HK-2 (cell line): ENCODE results near the gene FAM13B.

Experiments used
- DNase-seq: peaks from one replicate; pipeline ENCODE4 v3.0.0-alpha.2; 2018; ENCODE audit not compliant: unreplicated experiment

FAM13B gene

GRCh38 chr5:137901011-137901817 is 131.7 kb downstream of the FAM13B start:
- DNase-seq = no peak

GRCh38 chr5:137899493-137899892 is 133.4 kb downstream of the FAM13B start:
- DNase-seq = no peak

- no peak for DNase-seq
These were observed 136.3 kb downstream of the FAM13B start for GRCh38 chr5:137896560-137896959.

GRCh38 chr5:137894586-137894985 is 138.3 kb downstream of the FAM13B start:
- DNase-seq = no peak

GRCh38 chr5:137891849-137892248 is 141.0 kb downstream of the FAM13B start:
- no peak for DNase-seq

- no peak for DNase-seq
These were observed 142.0 kb downstream of the FAM13B start for GRCh38 chr5:137890845-137891244.

GRCh38 chr5:137888863-137889759 is 143.8 kb downstream of the FAM13B start, which contains the start of gene PKD2L2:
Gene PKD2L2, plus strand, starts transcription at chr5:137889457. Its CDS starts 35 bp downstream, at chr5:137889492.
- DNase-seq = no peak

GRCh38 chr5:137888466-137888862 is 144.4 kb downstream of the FAM13B start:
- no peak for DNase-seq
